GM12873 (cell line): Measurements from ENCODE around the gene MGAM2.

ENCODE experiments used
- TF ChIP-seq, protein P1 (sequence below): IDR thresholded peaks from 2 replicates; pipeline ENCODE4 v1.5.1; 2012; ENCODE audit warnings: low read depth, mild to moderate bottlenecking, moderate library complexity, low read length, control low read depth; ENCODE audit not compliant: insufficient read depth; ENCODE audit errors: missing control alignments

The MGAM2 gene

GRCh38 chr7:142111499-142111898 lies at the start of gene MGAM2:
Gene MGAM2, plus strand, starts transcription at chr7:142111718. Its CDS starts 5,156 bp downstream, at chr7:142116874.
- TF ChIP-seq, protein P1, sequence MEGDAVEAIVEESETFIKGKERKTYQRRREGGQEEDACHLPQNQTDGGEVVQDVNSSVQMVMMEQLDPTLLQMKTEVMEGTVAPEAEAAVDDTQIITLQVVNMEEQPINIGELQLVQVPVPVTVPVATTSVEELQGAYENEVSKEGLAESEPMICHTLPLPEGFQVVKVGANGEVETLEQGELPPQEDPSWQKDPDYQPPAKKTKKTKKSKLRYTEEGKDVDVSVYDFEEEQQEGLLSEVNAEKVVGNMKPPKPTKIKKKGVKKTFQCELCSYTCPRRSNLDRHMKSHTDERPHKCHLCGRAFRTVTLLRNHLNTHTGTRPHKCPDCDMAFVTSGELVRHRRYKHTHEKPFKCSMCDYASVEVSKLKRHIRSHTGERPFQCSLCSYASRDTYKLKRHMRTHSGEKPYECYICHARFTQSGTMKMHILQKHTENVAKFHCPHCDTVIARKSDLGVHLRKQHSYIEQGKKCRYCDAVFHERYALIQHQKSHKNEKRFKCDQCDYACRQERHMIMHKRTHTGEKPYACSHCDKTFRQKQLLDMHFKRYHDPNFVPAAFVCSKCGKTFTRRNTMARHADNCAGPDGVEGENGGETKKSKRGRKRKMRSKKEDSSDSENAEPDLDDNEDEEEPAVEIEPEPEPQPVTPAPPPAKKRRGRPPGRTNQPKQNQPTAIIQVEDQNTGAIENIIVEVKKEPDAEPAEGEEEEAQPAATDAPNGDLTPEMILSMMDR: no peak

DNA sequence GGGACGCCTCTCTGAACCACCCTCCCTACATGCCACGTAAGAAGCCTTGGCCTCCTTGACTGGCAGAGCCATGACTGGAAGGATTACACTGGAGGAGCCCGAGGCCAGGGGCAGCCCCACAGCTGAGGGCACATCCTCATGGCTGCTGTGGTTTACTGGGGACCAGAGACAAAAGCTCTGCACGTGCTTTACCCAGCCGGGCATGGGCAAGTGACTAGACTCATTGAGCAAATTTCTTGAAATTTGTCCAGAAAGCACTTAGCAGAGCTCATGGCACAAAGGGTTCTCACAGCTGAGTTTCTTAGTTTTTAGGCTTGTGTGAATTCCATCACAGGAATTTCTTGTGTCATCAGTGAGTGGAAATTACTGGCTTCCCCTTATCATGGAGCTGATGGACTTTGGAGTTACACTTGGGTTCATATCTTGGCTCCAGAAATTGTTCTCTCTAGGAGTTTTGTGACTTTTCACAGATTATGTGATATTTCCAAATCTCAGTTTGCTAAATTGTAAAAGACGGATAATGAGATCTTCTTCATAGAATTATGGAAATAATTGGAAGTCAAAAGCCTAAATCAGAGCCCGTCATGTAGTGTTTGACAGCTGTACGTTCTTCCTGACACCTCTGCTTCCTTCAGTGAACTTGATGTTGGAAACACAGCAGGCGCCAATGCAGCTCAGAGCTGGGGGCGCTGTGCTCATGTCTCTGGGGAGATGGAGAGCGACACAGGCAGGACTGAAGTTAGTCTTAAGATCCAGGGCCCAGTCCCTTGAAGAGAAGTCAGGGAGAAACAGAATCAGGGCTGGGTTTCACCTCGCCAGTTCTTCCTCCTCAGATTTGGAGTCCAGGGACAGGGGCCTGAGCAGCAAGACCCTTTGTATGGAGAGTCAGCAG lies 47.7 kb upstream of the MGAM2 start:
- TF ChIP-seq, protein P1: no peak

DNA sequence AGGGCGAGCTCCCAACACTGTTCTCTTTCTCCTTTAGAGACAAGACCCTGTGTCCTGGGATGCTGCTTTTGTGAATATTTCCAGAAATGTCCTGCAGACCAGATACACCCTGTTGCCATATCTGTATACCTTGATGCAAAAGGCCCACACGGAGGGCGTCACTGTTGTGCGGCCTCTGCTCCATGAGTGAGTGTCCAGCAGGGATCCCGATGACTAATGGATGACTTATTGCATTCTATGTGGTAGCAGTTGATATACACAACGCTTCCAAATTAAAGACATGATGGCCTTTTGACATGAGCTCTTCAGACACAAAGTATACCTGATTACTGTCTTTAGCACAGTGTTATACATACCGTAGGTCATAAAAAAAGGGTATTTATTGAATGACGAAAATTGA lies 45.0 kb upstream of the MGAM2 start:
- TF ChIP-seq, protein P1: no peak

DNA sequence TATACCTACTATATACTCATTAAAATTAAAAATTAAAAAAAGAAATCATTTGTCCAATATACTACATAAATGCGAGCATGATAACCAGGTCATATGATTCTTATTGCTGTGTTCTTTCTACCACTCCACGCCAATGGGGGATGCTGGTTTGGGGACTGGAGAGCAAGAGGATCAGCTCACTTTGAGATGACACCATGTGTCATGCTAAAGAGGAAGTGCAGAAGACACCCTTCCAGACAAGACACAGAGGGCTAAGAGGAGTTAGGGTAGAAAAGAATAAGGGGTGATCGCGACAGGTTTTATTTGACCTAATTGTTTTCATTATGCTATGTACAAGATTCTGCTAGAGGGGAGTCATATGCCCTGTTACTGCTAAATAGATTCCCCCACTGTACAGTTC lies 33.8 kb upstream of the MGAM2 start:
- TF ChIP-seq, protein P1: no peak

- TF ChIP-seq, protein P1: no peak
Observed at GRCh38 chr7:142083605-142084004, 27.9 kb upstream of the MGAM2 start.

DNA sequence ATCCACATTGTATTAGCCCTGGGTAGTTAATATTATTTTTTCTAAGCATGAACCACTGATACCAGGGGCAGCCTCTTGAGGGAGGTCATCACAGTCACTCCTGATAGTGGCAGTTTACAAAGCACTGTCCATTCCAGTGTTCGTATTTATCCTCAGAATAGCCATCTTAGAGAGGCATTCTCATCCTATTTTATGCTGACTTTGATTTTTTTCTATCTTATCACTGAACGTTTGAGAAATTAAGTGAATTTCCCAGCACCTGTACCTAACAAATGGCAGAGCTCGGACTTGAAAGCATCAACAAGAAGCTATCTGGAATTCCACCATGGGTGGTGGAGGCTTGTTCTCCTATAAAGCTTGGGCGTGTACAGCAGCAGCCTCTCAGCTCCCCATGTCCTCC lies 26.1 kb upstream of the MGAM2 start:
- TF ChIP-seq, protein P1: no peak

DNA sequence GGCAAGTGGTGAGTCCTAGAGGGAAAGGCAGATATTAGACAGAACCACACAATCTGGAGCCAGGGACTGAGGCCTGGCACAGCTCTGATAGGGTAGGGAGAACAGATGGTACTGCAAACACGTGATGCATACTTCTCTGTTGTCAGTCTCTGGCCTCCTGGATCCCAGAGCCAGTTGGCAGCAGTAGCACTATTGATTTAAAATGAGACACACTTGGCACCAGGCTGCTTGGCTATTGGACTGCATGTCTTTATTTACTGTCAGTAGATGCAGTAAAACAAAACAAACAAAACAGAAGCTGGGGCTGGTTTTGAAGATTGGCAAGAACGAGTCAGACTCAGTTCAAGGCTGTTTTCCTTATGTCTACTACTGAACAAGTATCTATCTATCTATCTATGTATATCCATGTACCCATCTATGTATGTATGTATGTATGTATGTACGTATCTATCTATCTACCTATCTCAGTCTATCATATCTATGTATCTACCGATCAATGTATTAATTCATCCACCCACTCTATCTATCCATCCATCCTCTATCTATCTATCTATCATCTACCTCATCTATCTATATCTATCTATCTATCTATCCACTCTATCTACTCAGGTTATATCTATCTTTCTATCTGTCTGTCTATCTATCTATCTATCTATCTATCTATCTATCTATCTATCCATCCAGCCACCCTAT lies 23.4 kb upstream of the MGAM2 start:
- TF ChIP-seq, protein P1: no peak
